Fibroblast of skin of right biceps (primary cell): ENCODE measurements around the gene ARHGAP27.
"Not testable (repeated sequence)": the region's sequence is repeated elsewhere in the genome, so short reads cannot be mapped to it uniquely, and the experiment has no call there.

Source experiments
- DNase-seq: peaks from one replicate; pipeline ENCODE4 v3.0.0-alpha.2; 2013

The ARHGAP27 gene

DNA sequence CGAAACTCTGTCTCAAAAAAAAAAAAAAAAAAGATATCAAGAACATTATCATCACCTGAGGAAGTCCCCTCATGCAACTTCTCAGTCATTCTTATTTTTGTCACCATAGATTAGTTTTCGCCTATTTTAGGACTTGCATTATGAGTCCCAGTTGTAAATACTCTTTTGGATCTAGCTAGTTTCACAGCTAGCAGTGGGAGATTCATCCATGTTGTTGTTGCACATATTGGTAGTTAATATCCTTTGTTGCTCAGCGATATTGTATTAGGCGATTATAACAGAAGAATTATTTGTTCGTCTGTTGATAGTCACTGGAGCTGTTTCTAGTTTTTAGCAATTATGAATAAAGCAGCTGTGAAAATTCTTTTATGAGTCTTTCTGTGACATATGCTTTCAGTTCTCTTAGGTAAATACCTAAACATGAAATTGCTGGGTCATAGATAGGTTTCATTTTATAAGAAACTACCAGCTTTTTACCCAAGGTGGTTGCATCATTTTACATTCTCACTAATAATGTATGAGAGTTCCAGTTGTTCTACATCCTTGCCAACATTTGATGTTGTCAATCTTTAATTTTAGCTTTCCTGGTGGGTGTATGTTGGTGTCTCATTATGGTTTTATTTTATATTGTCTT is 75.2 kb downstream of the ARHGAP27 start:
- no peak for DNase-seq

DNA sequence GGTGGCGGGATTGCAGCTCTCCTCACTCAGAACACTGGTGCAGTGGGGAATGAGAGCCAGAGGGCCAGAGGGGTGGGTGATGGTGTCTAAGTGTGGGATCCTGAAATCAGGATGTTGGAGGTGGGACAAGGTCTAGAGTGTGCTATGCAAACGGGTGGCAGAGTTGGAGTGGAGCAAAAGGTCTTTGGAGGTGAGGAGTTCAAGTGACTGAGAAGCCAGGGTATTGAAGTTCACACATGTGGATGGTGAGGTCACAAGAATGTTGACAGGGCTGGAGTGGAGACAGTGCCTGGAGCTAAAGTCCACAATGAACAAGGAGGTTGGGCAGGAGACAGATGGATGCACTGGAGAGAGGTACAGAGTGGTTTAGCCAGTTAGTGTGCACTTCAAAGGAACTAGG is 77.6 kb downstream of the ARHGAP27 start:
- no peak for DNase-seq

DNA sequence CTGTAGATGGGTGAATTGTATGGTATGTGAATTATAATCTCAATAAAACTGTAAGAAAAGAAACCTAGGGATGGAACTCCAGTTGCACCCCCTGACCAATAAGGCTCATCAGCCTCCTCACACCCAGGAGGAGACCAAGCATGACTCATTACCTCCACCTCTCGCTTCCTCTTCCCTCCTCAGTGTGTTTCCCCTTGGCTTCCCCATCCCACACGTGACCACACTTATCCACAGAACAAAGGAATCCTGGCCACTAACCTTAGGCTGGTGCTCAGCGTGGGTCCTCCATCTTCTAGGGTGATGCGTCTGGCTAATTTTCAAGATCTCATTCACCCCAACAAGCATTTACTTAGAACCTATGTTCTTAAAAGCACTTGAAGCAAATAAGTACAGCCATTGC is 79.6 kb downstream of the ARHGAP27 start:
- no peak for DNase-seq

DNA sequence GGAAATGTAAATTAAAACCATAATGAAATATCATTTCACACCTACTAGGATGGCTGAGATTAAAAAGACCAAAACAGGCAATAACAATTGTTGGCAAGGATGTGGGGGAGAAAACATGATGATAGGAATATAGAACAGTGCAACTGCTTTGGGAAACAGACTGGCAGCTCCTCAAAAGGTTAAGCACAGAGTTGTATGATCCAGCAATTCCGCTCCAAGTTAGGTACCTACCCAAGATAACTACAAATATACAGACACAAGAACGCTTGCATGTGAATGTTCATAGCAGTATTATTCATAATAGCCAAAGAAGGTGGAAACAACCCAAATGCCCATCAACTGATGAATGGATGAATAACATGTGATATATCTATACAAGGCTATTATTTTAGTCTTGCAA is 80.8 kb downstream of the ARHGAP27 start:
- no peak for DNase-seq

DNA sequence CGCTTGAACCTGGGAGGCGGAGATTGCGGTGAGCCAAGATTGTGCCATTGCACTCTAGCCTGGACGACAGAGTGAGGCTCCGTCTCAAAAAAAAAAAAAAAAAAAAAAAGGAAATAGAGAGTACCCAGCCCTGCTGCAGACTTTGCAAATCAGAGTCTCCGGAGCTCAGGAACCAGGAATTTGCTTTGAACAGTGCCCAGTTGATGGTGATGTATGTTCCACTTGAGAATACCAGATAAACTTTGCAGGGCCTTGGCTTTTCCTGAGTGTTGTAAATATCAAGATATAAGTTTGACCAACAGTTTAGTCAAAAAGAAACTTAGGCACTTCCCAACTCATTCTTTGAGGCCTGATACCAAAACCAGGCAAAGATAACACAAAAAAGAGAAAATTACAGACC is 85.2 kb downstream of the ARHGAP27 start:
- DNase-seq: no peak

DNA sequence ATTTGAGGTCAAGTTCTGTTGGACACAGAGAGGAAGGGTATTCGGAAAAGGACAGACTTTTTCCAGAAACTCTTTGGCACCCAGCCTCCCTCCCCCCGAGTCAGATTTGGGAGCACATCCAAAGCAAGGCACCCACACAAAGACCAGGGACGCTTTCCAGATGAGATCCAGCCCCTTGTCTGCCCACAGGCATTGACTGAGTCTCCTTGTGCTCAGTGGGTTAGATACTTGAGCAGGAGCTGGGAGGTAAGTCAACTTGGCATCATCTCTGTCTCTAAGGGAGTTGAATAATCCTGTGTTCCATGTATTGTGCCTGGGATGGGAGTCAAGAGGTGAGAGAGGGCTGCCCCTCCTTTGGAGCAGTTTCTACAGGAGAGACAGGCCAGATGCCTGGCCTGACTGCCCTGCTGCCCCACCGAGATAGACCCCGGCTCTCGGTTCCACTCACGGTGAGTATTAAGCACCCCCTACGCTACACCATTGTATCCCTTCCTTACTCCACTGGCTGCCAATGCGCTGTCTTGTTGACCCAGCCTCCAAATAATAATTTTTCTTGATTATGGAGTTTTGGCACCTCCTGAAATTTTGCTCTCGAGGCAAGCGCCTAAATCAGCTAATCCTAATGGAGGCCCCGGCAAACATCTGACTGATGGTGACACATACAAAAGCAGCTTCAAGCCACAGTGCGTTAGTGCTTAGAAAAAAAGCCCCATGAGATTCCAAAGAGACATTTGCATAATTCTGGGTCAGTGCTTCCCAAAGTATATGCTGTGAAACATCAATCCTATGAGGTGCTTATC is 86.3 kb downstream of the ARHGAP27 start:
- peak; percentile 24 for DNase-seq

DNA sequence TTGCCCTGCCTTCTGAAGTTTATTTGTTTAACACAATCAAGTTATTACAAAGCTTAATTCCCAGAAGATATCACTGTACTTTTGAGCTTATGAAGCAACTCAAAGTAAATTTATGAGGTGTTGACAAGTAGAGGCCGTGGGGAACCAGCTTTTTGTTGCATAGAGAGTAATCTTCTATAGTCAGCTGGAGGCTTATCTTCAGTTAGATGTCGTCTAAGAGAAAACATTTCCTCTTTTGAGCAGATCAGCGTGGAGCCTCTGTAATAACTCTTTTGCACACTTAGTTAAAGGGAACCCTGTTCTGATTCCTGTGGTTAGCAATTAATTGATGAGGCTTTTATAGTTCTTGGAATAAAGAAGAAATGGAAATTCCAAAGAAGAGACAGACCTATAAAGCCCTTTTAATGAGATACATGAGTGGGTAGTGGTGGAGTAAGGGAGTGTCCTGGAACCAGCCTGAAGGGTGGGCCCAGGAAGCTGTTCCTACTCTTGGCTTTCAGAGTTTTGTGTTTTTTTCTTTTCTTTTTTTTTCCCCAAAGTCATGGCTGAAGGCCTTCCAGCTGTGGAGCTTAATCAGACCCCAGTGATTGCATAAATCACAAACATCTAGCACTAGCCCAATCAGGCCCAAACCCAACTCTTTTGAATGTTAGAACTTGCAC is 87.0 kb downstream of the ARHGAP27 start:
- DNase-seq: peak; percentile 93

DNA sequence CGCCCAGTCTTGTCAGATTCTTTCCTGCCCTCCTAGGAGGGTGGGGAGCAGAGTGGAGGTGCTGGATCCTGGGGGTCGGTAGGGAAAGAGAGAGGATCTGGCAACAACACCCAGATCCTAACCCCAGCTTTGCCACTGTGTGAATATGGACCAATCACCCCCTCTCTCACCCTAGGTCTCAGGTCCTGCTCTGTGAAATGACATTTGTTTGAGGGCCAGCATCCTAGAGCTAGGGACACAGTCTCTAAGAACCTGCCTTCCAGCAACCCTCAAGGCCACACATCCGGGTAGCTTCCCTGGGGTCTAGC is 87.5 kb downstream of the ARHGAP27 start:
- DNase-seq: no peak

DNA sequence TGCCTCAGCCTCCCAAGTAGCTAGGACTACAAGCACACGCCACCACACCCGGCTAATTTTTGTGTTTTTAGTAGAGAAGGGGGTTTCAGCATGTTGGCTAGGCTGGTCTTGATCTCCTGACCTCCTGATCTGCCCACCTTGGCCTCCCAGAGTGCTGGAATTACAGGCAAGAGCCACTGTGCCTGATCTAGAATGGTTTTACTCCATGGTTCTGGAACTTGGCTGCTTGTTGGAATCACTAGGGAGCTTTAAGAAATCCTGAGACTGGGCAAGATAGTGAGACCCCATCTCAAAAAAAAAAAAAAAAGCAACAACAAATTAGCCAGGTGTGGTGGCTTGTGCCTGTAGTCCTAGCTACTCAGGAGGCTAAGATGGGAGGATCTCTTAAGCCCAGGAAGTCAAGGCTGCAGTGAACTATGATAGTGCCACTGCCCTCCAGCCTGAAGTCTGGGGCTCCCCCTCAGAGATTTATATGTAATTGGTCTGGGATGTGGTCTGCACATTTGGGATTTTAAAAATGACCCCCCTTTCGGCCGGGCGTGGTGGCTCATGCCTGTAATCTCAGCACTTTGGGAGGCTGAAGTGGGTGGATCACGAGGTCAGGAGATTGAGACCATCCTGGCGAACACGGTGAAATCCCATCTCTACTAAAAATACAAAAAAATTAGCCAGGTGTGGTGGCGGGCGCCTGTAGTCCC is 88.6 kb downstream of the ARHGAP27 start:
- not testable (repeated sequence) for DNase-seq
